Stimulated activated CD4-positive, alpha-beta T cell treated with anti-CD3 and anti-CD28 coated beads, Interleukin-1b, Interleukin-23, amount 100 ng/mL, for 48 hours (primary cell): ENCODE measurements around the gene BMP10.

Source experiments
- DNase-seq: peaks from one replicate; pipeline ENCODE4 v3.0.0-alpha.2; 2020

BMP10 gene

DNA sequence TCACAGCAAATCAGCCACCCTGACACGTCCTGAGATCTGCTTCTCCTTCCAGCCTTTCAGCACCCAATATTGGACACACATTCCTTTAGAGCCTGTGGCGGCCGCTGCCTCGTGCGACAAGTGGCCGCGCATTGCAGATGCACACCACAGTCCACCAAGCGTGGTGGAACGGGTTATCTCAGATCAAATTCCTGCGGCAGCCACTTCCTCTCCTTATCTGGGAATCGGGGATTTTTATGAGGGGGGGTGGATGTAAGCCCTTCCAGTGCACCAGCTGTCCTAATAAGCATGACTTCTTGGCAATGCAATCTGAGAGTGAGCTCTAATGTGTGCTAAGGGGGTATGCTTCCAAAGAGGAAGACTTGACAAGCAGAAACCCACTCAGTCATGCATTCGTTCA lies 18.3 kb upstream of the BMP10 start:
- no peak for DNase-seq

DNA sequence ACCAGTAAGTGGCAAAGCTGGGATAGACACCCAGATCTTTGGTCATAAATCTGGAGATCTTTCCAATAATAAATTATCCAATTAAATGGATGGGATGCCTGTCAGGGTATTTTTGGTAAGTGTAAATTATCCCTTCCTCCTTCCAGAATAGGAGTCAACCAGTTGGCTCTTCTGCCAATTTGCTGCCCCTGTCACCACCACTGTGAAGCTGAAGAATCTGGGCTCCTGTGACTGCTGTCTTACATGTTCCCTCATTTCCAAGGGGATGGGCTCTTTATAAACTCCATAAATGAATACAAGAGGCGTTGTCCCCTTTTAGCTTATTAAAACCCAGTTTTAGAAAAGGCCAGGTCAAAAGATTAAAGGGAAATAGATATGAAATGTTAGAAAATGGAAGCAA lies 17.8 kb upstream of the BMP10 start:
- DNase-seq, result no peak

DNA sequence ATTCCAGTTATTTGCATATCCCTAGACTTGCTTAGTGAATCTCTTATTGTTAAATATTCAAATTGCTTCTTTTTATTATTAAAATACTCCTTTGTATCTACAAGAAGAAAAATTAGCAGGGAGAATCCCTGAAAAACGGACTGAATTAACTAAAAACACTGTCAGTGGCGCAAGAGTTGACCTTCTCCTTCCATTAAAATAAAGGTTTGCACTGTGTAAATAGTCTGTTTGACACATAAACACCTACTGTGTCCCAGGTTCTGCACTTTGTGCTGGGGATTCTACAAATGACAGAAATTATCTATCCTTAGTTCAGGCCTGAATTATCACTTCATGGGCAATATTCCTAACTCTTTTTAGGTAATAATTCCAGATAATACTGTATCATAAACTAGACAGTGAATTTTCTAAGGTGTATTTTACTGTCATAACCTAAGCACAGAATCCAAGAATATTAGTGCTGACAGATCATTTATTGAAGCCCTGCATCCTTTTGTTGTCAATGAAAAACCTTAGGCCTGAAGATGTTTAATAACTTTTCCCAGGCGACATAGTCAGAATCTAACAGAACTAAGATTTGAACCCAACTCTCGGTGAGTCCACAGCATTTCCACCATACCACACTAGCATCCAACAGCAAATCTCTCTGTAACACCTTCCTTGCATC lies 17.0 kb upstream of the BMP10 start:
- no peak for DNase-seq

DNA sequence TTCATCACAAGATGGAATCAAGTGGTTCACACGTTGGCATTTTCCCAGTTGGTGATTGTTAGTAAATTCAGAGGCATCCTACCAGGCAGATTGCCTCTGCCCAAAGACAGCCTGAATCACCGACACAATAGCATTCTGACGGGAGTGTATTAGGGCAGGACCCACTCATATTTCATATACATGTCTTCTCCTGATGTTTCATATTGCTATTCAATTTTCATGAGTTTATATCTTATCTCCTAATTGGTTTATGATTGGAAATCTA lies 14.5 kb upstream of the BMP10 start:
- DNase-seq, result no peak

DNA sequence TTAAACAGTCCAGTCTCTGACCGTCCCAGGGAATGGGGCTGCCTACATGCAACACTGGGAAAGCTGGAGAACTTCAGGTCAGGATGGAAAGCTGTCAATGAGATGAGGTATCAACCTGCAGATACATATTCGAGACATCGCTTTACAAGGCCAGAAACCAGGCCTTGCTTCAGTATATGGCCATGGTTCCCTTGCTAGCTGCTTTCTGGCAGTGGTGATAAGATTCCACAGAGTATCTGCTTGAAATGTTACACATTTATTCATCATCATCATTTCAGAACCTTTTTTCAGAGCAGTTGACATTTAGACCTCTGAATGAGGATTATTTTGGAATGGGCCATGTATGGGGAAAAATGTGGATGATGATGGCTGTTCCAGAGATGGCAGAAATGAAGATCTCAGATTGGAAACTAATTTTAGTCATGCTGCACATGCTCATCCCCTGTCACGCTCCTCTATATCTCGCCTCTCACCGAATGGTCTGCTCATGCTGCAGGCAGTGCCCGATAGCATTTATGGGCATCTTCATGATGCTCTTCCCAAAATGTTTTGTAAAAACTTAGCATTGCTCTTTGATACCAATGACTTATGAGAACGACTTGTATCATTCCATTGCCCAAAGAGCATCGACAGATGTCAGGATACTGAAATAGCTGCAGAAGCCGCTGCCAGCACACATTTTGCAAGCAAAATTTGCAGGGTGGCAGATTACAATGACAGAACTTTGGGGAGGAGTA lies 14.0 kb upstream of the BMP10 start:
- DNase-seq, result no peak

DNA sequence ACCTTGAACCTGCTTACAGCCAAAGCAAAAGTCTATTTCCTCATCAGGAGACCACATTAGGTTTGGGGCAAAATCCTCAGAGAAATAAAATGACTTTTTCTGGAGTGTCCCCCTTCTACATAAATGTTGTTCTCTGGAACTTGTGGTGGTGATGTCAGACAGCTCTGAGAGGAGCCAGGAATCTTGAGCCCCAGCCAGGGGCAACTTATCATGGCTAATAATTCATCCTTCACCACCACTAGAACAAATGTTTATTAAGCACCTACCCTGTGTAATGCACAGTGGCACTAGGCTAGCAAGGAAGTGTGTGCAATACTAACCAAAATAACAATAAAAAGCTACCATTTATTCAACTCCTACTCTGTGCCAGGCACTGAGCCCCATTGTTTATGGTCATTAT lies 9.0 kb upstream of the BMP10 start:
- DNase-seq, result no peak

DNA sequence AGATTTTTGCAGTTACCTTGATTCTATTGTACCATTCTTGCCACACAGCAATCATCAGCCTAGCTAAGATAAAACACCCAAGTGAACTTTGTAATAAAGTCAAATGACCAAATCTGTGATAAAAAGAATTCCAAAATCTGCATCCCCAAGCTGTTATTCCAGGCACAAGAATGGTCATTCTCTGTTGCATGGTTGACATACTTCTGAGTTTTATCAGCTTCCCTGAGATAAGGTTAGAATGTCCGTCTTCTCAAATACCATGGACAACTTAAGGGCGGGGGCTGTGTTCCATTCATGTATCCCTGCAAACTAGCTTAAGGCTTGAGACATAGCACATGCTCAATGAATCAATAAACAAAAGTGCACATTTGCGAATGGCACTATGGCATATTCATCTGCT lies 8.1 kb upstream of the BMP10 start:
- no peak for DNase-seq

DNA sequence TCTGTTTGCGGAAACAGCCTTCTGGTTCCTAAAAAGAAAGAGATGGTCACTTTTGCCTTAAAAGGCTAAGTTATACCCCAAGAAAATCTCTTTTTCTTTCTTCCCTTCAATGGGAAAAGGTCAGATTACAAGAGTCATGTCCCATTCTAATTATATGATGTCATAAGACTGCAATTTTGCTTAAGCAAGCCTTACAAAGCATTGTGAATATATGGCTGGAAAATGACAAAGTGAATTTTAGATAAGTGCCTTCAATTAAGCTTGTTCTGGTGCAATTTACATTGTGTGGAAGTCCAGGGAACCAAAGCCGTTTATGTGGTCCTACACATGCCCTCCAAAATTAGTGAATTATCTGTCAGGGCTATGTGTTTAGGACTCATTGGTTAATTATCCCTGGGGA lies 7.6 kb upstream of the BMP10 start:
- no peak for DNase-seq

DNA sequence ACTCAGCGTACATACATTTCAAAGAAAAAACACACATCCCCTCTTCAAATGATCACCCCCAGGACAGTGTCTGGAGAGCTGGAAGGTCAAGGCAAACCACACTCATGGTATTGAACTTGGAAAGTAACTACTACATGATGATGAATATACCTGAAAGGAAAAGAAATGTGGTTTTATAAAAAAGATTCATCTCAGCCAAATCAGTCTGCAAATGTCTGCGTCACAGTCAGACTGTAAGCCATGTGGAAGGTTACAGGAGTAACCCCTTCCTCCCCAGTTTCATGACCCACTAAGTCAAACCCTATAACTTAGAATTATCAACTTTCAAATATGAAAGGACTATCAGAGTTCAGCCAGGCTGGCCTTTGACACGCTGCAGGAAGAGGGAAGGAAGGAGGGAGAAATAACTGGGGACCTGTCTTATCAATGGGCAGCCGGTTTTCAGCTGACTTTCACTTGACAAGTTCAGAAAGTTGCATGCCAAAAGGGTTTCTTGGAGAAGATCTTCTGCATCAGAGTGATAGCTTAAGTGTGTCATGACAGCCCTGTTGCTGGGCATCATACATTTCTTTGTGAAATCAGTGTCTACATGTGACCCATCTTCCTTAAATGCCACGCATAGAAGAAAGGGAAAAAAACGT lies 7.0 kb upstream of the BMP10 start:
- DNase-seq, result no peak

DNA sequence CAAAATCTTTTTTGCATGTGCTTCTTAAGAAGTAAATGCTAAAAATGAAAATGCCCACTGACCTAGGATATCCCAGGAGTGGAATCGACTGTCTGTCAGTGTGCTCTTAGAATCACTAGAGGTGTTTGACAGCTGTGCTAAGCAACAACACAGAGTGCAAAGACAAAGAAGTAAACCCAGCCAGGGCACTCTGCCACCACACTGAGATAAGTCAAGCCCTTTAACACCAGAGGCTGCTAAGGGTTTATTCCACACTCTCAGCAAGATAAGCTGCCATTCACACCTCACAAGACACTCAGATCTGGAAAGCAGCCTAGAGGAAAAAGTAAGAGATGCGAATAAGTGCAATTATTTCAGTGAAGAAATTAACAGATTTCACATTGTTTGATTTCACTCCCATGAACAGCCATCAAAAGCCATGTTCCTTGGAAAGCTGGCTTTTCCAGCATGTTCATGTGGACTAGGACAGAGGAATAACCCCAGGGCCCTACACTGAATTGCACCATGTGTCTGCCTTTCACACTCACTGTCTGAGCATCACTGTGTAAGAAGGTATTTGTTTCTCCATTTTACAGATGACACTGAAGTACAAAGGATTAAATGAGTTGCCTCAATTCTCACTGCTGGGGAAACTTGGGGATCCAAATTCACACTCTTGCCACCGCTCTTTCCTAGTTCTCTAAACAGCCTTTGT lies 6.0 kb upstream of the BMP10 start:
- no peak for DNase-seq

DNA sequence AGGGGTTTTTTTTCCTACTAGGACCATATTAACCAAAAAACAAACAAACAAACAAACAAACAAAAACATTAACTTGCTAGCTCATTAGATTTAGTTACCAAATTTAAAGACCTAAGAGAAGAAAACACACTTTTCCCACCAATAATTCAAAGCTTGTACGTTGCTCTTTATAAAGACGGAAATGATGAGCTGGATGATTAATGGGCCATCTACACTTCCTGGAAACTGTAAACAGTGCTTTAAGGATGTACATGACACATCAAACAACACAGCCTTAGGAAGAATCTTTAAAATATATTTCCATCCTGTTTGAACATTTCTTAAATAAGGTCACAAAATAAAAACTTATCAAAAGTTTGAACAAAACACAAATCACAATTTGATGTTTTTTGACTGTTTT lies 982 bp downstream of the BMP10 start:
- no peak for DNase-seq

DNA sequence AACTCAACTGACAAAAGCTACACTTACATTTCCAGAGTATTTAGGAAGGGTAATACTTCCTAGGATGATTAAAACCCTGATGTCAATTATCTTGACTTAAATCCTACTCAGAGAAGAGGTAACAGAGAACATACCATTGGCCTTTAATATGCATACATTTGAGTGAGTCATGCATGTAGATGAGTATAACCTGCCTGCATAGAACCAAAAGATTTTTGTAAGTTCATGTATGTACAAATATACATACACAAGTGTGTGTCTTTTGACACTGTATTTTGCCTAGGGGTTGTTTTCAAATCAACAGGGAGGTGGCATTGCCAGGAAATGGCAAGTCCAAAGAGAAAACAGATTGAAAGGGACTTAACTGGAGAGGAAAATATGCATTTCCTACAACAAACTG lies 6.1 kb downstream of the BMP10 start:
- no peak for DNase-seq

DNA sequence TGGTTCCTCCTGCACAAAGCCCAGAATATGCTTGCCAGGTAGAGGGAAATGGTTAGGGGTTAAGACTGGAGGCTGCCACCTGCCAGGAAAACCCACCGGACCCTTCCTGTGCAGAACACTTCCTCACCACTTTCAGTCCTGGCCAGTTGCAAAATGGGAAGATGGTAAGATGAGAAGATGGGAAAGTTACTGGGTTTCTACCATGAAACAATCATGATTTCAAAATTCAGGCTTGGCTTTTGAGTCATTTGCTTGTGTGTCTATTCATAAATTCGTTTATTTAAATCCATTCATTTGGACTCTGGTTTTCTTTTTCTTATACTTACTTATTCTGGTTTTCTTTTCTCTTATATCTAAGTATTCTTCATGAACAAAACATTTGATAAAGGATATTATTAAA lies 7.2 kb downstream of the BMP10 start:
- DNase-seq, result no peak

DNA sequence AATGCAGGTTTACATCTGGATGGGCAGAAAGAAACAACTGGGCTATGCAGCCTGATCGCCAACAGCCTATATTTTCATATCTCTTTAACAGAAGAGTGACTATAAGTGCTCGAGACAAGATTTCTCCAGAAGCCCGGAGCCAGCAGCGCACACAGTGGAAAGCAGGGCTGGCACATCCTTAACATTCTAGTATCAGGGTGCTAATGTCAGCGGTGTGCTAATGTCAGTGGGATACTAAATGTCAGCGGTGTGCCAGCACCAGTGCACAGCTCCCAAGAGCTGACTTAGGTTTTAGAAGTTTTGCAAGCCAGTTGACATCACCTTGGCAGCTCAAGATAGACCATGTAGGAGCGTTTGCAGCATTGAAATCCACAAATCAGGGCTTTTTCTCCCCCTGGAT lies 8.3 kb downstream of the BMP10 start:
- DNase-seq, result no peak

DNA sequence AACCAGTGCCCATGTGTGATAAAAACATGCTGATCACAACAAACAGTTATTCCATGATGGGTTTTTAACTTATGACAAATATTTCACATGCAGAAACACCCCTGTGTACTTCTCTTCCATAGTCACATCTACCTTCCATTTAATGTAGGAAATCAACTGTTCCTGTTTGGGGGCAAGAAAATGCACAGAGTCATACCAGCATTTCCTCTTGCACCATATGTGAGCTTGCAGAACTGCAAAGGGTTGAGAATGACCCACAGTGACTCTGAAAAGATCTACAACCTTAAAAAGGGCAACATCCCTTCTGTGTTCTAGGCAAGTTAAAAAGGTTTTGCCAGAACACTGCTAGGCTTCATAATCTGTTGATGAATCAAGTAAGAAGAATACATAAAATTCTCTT lies 9.9 kb downstream of the BMP10 start:
- DNase-seq, result no peak

DNA sequence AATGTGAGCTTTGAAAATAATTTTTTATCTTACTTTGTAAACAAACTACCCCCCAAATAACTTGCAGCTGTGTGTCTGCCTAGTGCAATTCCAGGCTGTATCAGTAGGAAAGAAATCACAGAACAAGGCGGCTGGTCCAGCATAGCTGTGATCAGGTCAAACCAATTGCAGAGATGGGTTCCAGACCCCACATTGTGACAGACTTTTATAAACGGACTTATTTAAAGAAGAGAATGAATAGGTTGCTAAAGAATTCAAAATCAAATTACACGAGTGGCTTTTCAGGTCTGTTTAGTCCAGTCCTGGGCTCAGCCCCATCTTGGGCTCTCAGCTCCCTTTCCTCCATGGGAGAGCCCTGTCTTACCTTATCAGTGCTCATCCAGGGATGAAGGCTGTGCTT lies 11.1 kb downstream of the BMP10 start:
- no peak for DNase-seq

DNA sequence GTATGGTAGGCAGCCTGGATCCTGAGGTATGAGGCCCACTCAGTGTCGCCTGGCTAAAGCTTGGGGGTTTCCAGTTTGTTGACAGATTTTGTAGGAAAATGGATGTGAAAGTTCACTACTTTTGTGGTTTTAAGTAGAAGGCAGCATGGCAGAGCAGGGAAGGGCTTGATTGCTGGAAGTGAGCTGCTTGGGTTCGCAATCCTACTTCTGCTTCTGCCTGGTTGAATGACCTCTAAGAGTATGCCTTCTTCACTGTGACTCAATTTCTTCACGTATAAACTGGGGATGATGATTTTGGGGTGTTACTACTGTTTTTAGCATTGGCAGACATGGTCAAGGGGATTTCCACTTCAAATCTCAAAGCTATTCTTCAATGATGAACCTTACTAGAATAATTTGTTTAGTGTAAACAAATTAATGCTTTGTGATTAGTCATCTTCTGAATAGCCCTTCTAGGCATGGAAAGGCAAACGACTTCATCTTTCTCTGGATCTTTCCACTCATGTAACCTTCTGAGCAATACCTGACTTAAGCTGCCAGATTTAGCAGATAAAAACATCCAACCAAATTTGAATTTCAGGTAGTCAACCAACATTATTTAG lies 13.2 kb downstream of the BMP10 start:
- no peak for DNase-seq

DNA sequence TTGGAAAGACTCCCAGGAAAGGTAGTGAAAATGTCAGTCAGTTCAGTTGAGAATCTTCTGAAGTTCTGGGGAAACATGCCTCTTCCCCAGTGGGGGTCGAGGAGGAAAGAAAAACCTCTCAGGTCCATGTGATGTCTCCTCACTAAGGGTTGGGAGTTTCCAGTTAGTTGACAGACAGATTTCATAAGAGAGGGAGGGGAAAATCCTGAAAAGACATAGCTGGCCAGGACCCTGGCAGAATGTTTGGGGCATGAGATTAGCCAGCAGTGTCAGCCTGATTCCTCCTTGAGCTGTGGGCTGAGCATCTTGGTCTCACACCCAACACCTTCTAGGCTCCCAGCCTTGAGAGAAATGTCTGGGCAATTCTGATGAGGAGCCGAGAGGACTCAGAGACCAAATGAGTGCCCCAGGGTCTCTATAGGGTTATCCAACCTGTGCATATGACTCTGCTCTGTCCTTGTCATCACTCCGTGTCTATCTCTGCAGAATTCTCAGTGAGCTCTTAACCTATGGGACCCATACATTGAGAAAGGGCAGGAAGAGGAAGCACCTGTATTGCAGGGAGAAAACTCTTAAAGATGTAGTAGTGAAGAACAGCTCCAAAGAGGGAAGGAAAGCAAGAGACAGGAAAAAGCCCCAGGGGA lies 13.9 kb downstream of the BMP10 start:
- no peak for DNase-seq

DNA sequence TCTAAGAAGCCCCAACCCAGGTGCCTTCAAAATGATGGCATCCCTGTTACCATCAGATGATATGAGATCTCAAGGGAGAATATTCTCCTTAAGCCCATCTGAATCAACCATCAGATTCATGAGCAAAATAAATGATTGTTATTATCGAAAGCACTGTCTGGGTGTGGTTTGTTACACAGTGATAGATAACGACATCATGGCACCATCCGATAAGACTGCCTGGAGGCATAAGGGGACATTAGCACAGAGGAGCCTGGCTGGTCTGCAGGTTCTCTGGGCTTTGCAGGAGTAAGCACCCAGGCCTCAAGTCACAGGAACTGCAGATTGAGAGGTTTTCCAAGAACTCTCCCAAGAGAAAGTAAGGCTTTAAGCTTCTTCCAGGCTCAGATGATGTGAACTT lies 15.6 kb downstream of the BMP10 start:
- DNase-seq, result no peak

DNA sequence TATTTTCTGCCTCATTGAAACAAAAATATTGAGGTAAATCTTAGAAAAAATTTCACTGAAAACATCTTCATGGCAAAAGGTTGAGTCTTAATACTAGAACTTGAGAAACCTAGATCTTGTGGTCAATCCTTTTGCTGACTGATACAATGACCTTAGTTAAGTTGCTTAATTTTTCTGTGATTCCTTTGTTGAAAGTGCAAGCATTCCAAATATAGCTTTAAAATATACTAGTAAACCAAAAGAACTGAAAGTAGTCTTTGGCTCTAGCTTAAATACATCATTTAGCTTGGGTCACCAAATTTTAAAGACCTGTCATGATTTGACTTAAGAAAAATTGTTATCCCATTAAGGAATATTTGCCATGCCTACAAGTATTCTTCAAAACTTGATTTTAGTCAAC lies 16.7 kb downstream of the BMP10 start:
- DNase-seq, result no peak

DNA sequence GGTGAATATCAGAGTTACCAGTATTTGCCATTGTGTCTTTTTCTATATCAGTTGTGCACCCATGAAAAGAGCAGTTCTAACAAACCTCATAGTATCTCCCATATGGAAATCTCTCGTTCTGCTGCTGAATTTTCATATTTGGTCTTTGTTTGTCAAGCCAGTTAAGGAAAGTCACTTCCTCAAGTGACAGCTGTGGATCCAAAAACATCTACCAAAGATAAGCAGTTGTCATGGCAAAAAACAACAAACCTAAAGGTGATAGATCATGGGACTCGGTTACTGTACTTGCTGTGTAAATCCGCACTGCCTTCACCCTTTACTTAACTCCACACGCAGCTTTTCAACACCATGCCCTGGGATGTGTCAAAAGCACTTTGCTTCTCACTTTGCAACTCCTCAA lies 17.3 kb downstream of the BMP10 start:
- DNase-seq, result no peak

DNA sequence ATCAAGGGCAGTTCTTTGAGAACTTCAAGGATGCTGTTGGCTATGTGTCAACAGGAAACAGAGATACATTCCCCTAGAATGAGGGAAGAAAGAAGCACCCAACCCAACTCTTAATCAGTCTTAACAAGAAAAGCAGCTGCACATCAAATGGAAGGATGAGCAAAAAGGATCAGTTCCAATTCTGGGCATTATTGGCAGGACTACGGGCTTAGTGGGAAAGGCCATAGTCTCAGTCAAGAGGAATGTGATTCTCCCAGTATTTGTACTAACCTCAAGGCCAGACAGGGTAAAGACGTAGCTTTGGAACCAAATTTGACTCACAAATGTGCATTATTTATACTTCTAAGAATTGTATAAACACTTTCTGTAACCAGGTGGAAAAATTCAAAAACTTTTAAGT lies 18.2 kb downstream of the BMP10 start:
- DNase-seq, result no peak

DNA sequence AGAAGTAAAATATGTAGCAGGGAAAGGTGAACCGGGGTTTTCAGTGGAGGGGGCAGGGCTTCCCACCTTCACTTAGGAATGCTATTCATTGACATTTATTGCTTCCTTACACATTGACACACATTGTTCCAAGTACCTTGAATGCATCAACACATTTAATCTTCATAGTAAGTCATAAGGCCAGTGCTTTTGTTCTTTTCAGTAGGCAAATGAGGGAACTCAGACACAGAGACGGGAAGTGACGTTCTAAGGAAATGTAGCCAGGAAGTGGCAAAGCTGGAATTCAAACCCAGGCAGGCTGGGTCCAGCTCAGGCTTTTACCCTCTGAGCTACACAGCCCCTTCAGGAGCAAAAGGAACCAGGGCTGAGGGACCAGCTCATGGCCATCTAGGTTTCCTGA lies 20.7 kb downstream of the BMP10 start:
- no peak for DNase-seq
